Neuronal stem cell (in vitro differentiated cells): ENCODE results near the gene IKZF5.

ENCODE experiments used
- DNase-seq: peaks from one replicate; pipeline ENCODE4 v3.0.0-alpha.2; 2013; ENCODE audit warnings: low spot score
- H2AFZ ChIP-seq: one replicate; pipeline ENCODE4 v1.6.1; 2013; ENCODE audit warnings: mild to moderate bottlenecking, low read length, inconsistent platforms
- H2AK5ac ChIP-seq: 2 replicates; pipeline ENCODE4 v1.6.1; 2013; ENCODE audit warnings: low read depth, mild to moderate bottlenecking, inconsistent platforms, low read length, moderate library complexity, mixed read lengths
- H2BK120ac ChIP-seq: 2 replicates; pipeline ENCODE4 v1.6.1; 2013; ENCODE audit warnings: low read depth, mild to moderate bottlenecking, inconsistent platforms, low read length, moderate library complexity, mixed read lengths
- H2BK12ac ChIP-seq: one replicate; pipeline ENCODE4 v1.6.1; 2013; ENCODE audit warnings: low read length, inconsistent platforms
- H2BK15ac ChIP-seq: 2 replicates; pipeline ENCODE4 v1.6.1; 2013; ENCODE audit warnings: mild to moderate bottlenecking, low read length, inconsistent platforms, mixed read lengths
- H2BK5ac ChIP-seq: one replicate; pipeline ENCODE4 v1.6.1; 2013; ENCODE audit warnings: inconsistent platforms, mild to moderate bottlenecking, low read length, moderate library complexity
- H3K14ac ChIP-seq: one replicate; pipeline ENCODE4 v1.6.1; 2013; ENCODE audit warnings: low read length, inconsistent platforms
- H3K18ac ChIP-seq: 2 replicates; pipeline ENCODE4 v1.6.1; 2013; ENCODE audit warnings: low read length, inconsistent platforms
- H3K23ac ChIP-seq: 2 replicates; pipeline ENCODE4 v1.6.1; 2013; ENCODE audit warnings: low read depth, mild to moderate bottlenecking, mixed read lengths, low read length, inconsistent platforms; ENCODE audit not compliant: poor library complexity
- H3K27ac ChIP-seq: replicated peaks from 3 replicates; pipeline ENCODE4 v1.5.1; 2013; ENCODE audit warnings: low read length, inconsistent platforms
- H3K27me3 ChIP-seq, 3 experiments: 2 replicates each; pipeline ENCODE4 v1.6.1; 2013; ENCODE audit warnings: low read length in 3 of 3, mild to moderate bottlenecking in 2 of 3, inconsistent platforms in 1 of 3, low read depth in 1 of 3, mixed read lengths in 1 of 3, moderate library complexity in 1 of 3; ENCODE audit not compliant: control insufficient read depth in 3 of 3, insufficient read depth in 3 of 3
- H3K36me3 ChIP-seq, 2 donors: replicated peaks in 1 of 2; 2 replicates each; pipeline ENCODE4 v1.6.1; 2013; ENCODE audit warnings: low read length in 2 of 2; ENCODE audit not compliant: control insufficient read depth in 2 of 2, insufficient read depth in 2 of 2
- H3K4ac ChIP-seq: 2 replicates; pipeline ENCODE4 v1.6.1; 2013; ENCODE audit warnings: inconsistent platforms, mild to moderate bottlenecking, low read length, moderate library complexity
- H3K4me1 ChIP-seq, 2 donors: 1 replicate in 1 of 2; 2 replicates in 1 of 2; pipeline ENCODE4 v1.6.1; 2013; ENCODE audit warnings: low read length in 2 of 2, low read depth in 1 of 2; ENCODE audit not compliant: control insufficient read depth in 2 of 2, insufficient read depth in 1 of 2
- H3K4me2 ChIP-seq: one replicate; pipeline ENCODE4 v1.6.1; 2013; ENCODE audit warnings: mild to moderate bottlenecking, low read length, inconsistent platforms; ENCODE audit not compliant: insufficient read depth, poor library complexity, severe bottlenecking
- H3K4me3 ChIP-seq, 2 donors: 2 replicates each; pipeline ENCODE4 v1.5.1; 2013; ENCODE audit warnings: low read length in 2 of 2, mild to moderate bottlenecking in 2 of 2, inconsistent platforms in 1 of 2, moderate library complexity in 1 of 2
- H3K79me1 ChIP-seq: one replicate; pipeline ENCODE4 v1.6.1; 2013; ENCODE audit warnings: low read depth, mild to moderate bottlenecking, inconsistent platforms, low read length, moderate library complexity
- H3K9ac ChIP-seq: one replicate; pipeline ENCODE4 v1.6.1; 2013; ENCODE audit warnings: mild to moderate bottlenecking, low read depth, low read length, inconsistent platforms; ENCODE audit not compliant: poor library complexity
- H3K9me3 ChIP-seq, 2 donors: replicated peaks in 1 of 2; 2 replicates each; pipeline versions ENCODE3 to v1.6.1; 2013; ENCODE audit warnings: low read length in 2 of 2, mild to moderate bottlenecking in 2 of 2, inconsistent platforms in 1 of 2, low read depth in 1 of 2, mixed read lengths in 1 of 2, moderate library complexity in 1 of 2; ENCODE audit not compliant: control insufficient read depth in 2 of 2, insufficient read depth in 1 of 2
- H4K8ac ChIP-seq: one replicate; pipeline ENCODE4 v1.6.1; 2013; ENCODE audit warnings: low read depth, mild to moderate bottlenecking, inconsistent platforms, low read length, moderate library complexity
- H4K91ac ChIP-seq: one replicate; pipeline ENCODE4 v1.6.1; 2013; ENCODE audit warnings: low read length, low read depth, mild to moderate bottlenecking, inconsistent platforms; ENCODE audit not compliant: poor library complexity
- WGBS, 2 donors: extraction: QIAGEN DNeasy Blood & Tissue Kit; methylation state at CpG; one replicate each; pipeline ENCODE4 v1.1.7; 2013; ENCODE audit warnings: missing lambda C conversion rate in 2 of 2, mixed read lengths in 1 of 2; ENCODE audit not compliant: insufficient read length in 2 of 2, insufficient replicate concordance in 1 of 2; ENCODE audit errors: extremely low coverage in 2 of 2; 5-methylcytosine and 5-hydroxymethylcytosine counted together

The IKZF5 gene

GRCh38 chr10:122997864-122998263, 10.7 kb downstream of the IKZF5 start:
- peaks cover 9 to 45% of the 10 kb centered on the region in 2 donors for H3K36me3 ChIP-seq
- H2BK5ac ChIP-seq, result no peak overlapping the region
- peaks cover 0 to 3% of the 10 kb centered on the region in 2 donors for H3K9me3 ChIP-seq
- WGBS, 2 donors, result no CpG with 5 or more reads among the region's 3 CpGs
- H3K14ac ChIP-seq, result no peak overlapping the region
- no peak for DNase-seq
- H2BK120ac ChIP-seq, result no peak overlapping the region
- peaks cover 2 to 3% of the 10 kb centered on the region in 2 donors for H3K4me1 ChIP-seq
- H3K79me1 ChIP-seq, result no peaks in the 10 kb centered on the region
- no peaks in the 10 kb centered on the region for H3K27me3 ChIP-seq
- H2AK5ac ChIP-seq, result no peak overlapping the region
- H4K8ac ChIP-seq, result no peak overlapping the region
- no peak overlapping the region for H3K23ac ChIP-seq
- no peak overlapping the region for H3K4me2 ChIP-seq
- H2BK15ac ChIP-seq, result no peak overlapping the region
- H3K4ac ChIP-seq, result no peak overlapping the region
- H3K4me3 ChIP-seq, result no peak overlapping the region
- no peak overlapping the region for H3K18ac ChIP-seq
- no peak overlapping the region for H3K27ac ChIP-seq
- no peak overlapping the region for H4K91ac ChIP-seq
- H2AFZ ChIP-seq, result no peak overlapping the region
- H3K9ac ChIP-seq, result no peak overlapping the region
- no peak overlapping the region for H2BK12ac ChIP-seq

GRCh38 chr10:122995936-122996335, 12.7 kb downstream of the IKZF5 start:
- Histone ChIP-seq H3K4me2 (no peak overlapping the region), H3K23ac (no peak overlapping the region), H2BK120ac (no peak overlapping the region), H3K4me3 (no peak overlapping the region), H3K9me3 (peaks cover 0 to 3% of the 10 kb centered on the region in 2 donors), H3K27me3 (no peaks in the 10 kb centered on the region), H3K79me1 (no peaks in the 10 kb centered on the region), H4K8ac (no peak overlapping the region), H3K27ac (no peak overlapping the region), H3K4me1 (peaks cover 2 to 3% of the 10 kb centered on the region in 2 donors), H4K91ac (no peak overlapping the region), H2AK5ac (no peak overlapping the region), H2BK5ac (no peak overlapping the region), H2BK12ac (no peak overlapping the region), H3K18ac (no peak overlapping the region), H3K9ac (no peak overlapping the region), H3K4ac (no peak overlapping the region), H2BK15ac (no peak overlapping the region), H2AFZ (no peak overlapping the region), H3K14ac (no peak overlapping the region), H3K36me3 (peaks cover 9 to 58% of the 10 kb centered on the region in 2 donors)
- WGBS, 2 donors, result no CpG with 5 or more reads among the region's 4 CpGs
- DNase-seq, result no peak

- no peak overlapping the region for H2BK15ac ChIP-seq
- no peak overlapping the region for H2BK120ac ChIP-seq
- no peak overlapping the region for H3K23ac ChIP-seq
- no peak overlapping the region for H3K18ac ChIP-seq
- no peak overlapping the region for H3K14ac ChIP-seq
- H3K9me3 ChIP-seq, result peaks cover 0 to 3% of the 10 kb centered on the region in 2 donors
- no peak overlapping the region for H4K8ac ChIP-seq
- H2BK5ac ChIP-seq, result no peak overlapping the region
- no peak for DNase-seq
- no peak overlapping the region for H3K4ac ChIP-seq
- H3K27me3 ChIP-seq, result no peaks in the 10 kb centered on the region
- H3K9ac ChIP-seq, result no peak overlapping the region
- no peaks in the 10 kb centered on the region for H3K79me1 ChIP-seq
- no peak overlapping the region for H3K4me3 ChIP-seq
- H3K4me1 ChIP-seq, result no peaks in the 10 kb centered on the region
- H4K91ac ChIP-seq, result no peak overlapping the region
- peaks cover 9 to 75% of the 10 kb centered on the region in 2 donors for H3K36me3 ChIP-seq
- H2AFZ ChIP-seq, result no peak overlapping the region
- H2BK12ac ChIP-seq, result no peak overlapping the region
- no peak overlapping the region for H3K4me2 ChIP-seq
- H2AK5ac ChIP-seq, result no peak overlapping the region
- no CpG with 5 or more reads among the region's 6 CpGs for WGBS, 2 donors
- no peak overlapping the region for H3K27ac ChIP-seq
Measured at GRCh38 chr10:122993797-122994336, 14.7 kb downstream of the IKZF5 start.

- H3K27ac ChIP-seq, result no peak overlapping the region
- no peak for DNase-seq
- no peak overlapping the region for H4K8ac ChIP-seq
- no CpG with 5 or more reads among the region's 1 CpG for WGBS, 2 donors
- no peak overlapping the region for H2AK5ac ChIP-seq
- H3K36me3 ChIP-seq, result peaks cover 9 to 77% of the 10 kb centered on the region in 2 donors
- no peak overlapping the region for H2AFZ ChIP-seq
- no peak overlapping the region for H3K9ac ChIP-seq
- no peak overlapping the region for H3K18ac ChIP-seq
- no peak overlapping the region for H2BK15ac ChIP-seq
- H3K23ac ChIP-seq, result no peak overlapping the region
- no peak overlapping the region for H4K91ac ChIP-seq
- H3K9me3 ChIP-seq, result peaks cover 0 to 3% of the 10 kb centered on the region in 2 donors
- no peak overlapping the region for H3K4me3 ChIP-seq
- no peak overlapping the region for H3K4me2 ChIP-seq
- no peaks in the 10 kb centered on the region for H3K79me1 ChIP-seq
- H2BK12ac ChIP-seq, result no peak overlapping the region
- H3K14ac ChIP-seq, result no peak overlapping the region
- H2BK5ac ChIP-seq, result no peak overlapping the region
- H3K4ac ChIP-seq, result no peak overlapping the region
- no peaks in the 10 kb centered on the region for H3K4me1 ChIP-seq
- no peaks in the 10 kb centered on the region for H3K27me3 ChIP-seq
- no peak overlapping the region for H2BK120ac ChIP-seq
Measured at GRCh38 chr10:122992031-122992585, 16.5 kb downstream of the IKZF5 start.
